Adrenal gland (tissue), 12 donors: ENCODE measurements around the gene LHPP. TPM values are rescaled to one million over a fixed set of nuclear protein-coding genes. Genes with fewer than 3 reads are reported as not detected.

Source experiments
- DNase-seq, 7 donors: peaks; one replicate each; pipeline ENCODE4 v3.0.0-alpha.2; 2019 to 2020
- H3K27ac ChIP-seq, 5 donors: fragments of 200-600 bp; sonication (generic) in 4 of 5; 1 replicate in 3 of 5; 2 replicates in 2 of 5; pipeline versions ENCODE4 v1.5.1 to v1.8.0; 2016 to 2020; ENCODE audit warnings: mild to moderate bottlenecking in 1 of 5
- H3K27me3 ChIP-seq: fragments of 200-600 bp; 2 replicates; pipeline ENCODE4 v1.8.0; 2021
- H3K36me3 ChIP-seq, 2 donors: fragments of 200-600 bp; replicated peaks in 1 of 2; 1 replicate in 1 of 2; 2 replicates in 1 of 2; pipeline versions ENCODE4 v1.5.1 to v1.8.0; 2018 to 2022
- H3K4me1 ChIP-seq, 2 donors: fragments of 200-600 bp; replicated peaks in 1 of 2; 1 replicate in 1 of 2; 2 replicates in 1 of 2; pipeline versions ENCODE4 v1.5.1 to v1.8.0; 2018 to 2021
- H3K4me3 ChIP-seq, 4 donors: fragments of 200-600 bp; sonication (generic) in 3 of 4; one replicate each; pipeline ENCODE4 v1.5.1; 2016 to 2018
- H3K9me3 ChIP-seq, 3 donors: fragments of 200-600 bp; sonication (generic) in 1 of 3; replicated peaks in 1 of 3; 1 replicate in 2 of 3; 2 replicates in 1 of 3; pipeline versions ENCODE4 v1.5.1 to v1.8.0; 2016 to 2021
- POLR2A ChIP-seq, 2 donors: fragments of 450-650 bp; IDR thresholded peaks; one replicate each; pipeline ENCODE4 v1.6.1; 2017; ENCODE audit warnings: antibody characterized with exemption in 2 of 2, mild to moderate bottlenecking in 2 of 2, moderate library complexity in 1 of 2
- WGBS, 4 donors: extraction: QIAGEN DNeasy Blood & Tissue Kit in 2 of 4; methylation state at CpG; one replicate each; pipeline versions ENCODE4 v1.1.5 to v1.1.7; 2013 to 2017; 5-methylcytosine and 5-hydroxymethylcytosine counted together
- intact Hi-C, 2 donors: fragments of 100-400 bp; cut with DNase I; formaldehyde crosslinking; loops; one replicate each; pipeline versions ENCODE4 v1.14.1 to v1.15.0; 2022 to 2023
- polyA plus RNA-seq, 3 donors: library from polyadenylated mRNA; stranded (reverse); fragments of 200-250 nt in 2 of 3; fragments of 350-450 nt in 1 of 3; fragmentation: Illumina TruSeq in 1 of 3; extraction: RNeasy Lipid Tissue Mini Kit (QIAGEN cat#74804) in 1 of 3; gene quantifications; one replicate each; pipeline ENCODE4 v1.2.3, GENCODE V29; 2013 to 2014
- total RNA-seq, 9 donors: library from RNA; depleted of rRNA in 4 of 9; stranded (reverse); fragments of >200 nt in 4 of 9; fragments of 120-200 nt in 1 of 9; fragmentation: NEBNext Ultra II Directional in 1 of 9; extraction: Animal tissue kit (Norgen Biotek cat#: 25700) in 1 of 9; gene quantifications; one replicate each; pipeline versions ENCODE4 v1.1.0 to v1.2.4, GENCODE V29; 2013 to 2023
- TF ChIP-seq, protein P1 (sequence below), 6 experiments: fragments of 450-650 bp in 4 of 6; fragments of 200-600 bp in 2 of 6; sonication (generic) in 1 of 6; IDR thresholded peaks; 1 replicate in 5 of 6; 2 replicates in 1 of 6; pipeline versions ENCODE4 v1.5.1 to v1.8.0; 2016 to 2021; ENCODE audit warnings: antibody characterized with exemption in 6 of 6, mild to moderate bottlenecking in 2 of 6, moderate library complexity in 1 of 6
- donor health status: healthy with polysubstance abuse.
- donor health status: Bipolar disorder and iron deficiency.
- donor health status: DM: yes; HTN: yes; CAD: no.
- donor health status: DM: no; HTN: no; CAD: no.
- donor health status: DM: no; HTN: no; CAD: no.
- donor health status: DM: yes; HTN: yes; CAD: no.

The LHPP gene
- total and polyA plus RNA-seq, 12 donors = 10.5 to 70.1 (median 43.4) TPM

DNA sequence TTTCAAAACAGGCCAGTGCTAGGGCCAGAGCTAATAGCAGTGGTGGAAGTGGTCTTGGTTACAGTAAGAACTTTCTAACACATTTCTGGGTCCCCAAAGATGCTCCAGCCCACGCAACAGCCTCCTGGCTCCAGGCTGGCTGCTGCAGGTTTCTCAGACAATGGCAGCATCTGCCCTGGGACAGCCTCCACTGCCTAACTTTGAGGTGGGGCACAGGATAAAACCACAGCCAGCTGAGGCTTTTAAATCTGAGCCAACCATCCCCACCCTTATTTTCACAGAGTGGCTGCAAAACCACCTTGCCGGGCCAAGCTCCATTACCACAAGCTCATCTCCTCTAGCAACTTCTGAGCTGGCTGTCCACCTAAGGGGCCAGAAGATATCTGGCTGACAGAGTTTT is 197.8 kb downstream of the LHPP start:
- intact Hi-C loops = no loop called here
- peaks cover 0 to 15% of the 10 kb centered on the region in 2 donors for H3K36me3 ChIP-seq
- 50 to 80% (median 58%) methylated on average over 2 of the region's 2 CpGs for WGBS, 4 donors
- TF ChIP-seq, protein P1, sequence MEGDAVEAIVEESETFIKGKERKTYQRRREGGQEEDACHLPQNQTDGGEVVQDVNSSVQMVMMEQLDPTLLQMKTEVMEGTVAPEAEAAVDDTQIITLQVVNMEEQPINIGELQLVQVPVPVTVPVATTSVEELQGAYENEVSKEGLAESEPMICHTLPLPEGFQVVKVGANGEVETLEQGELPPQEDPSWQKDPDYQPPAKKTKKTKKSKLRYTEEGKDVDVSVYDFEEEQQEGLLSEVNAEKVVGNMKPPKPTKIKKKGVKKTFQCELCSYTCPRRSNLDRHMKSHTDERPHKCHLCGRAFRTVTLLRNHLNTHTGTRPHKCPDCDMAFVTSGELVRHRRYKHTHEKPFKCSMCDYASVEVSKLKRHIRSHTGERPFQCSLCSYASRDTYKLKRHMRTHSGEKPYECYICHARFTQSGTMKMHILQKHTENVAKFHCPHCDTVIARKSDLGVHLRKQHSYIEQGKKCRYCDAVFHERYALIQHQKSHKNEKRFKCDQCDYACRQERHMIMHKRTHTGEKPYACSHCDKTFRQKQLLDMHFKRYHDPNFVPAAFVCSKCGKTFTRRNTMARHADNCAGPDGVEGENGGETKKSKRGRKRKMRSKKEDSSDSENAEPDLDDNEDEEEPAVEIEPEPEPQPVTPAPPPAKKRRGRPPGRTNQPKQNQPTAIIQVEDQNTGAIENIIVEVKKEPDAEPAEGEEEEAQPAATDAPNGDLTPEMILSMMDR (IDR thresholded peaks at IDR 0.05) = no peak
- TF ChIP-seq POLR2A (IDR thresholded peaks at IDR 0.05) = no peak
- H3K4me3 ChIP-seq = no peak overlapping the region
- no peaks in the 10 kb centered on the region for H3K9me3 ChIP-seq
- H3K27ac ChIP-seq = peak overlapping the region in 1 of 5 donors; percentile 29
- no peaks in the 10 kb centered on the region for H3K27me3 ChIP-seq
- DNase-seq = no peak
- peaks cover 0 to 9% of the 10 kb centered on the region in 2 donors for H3K4me1 ChIP-seq

DNA sequence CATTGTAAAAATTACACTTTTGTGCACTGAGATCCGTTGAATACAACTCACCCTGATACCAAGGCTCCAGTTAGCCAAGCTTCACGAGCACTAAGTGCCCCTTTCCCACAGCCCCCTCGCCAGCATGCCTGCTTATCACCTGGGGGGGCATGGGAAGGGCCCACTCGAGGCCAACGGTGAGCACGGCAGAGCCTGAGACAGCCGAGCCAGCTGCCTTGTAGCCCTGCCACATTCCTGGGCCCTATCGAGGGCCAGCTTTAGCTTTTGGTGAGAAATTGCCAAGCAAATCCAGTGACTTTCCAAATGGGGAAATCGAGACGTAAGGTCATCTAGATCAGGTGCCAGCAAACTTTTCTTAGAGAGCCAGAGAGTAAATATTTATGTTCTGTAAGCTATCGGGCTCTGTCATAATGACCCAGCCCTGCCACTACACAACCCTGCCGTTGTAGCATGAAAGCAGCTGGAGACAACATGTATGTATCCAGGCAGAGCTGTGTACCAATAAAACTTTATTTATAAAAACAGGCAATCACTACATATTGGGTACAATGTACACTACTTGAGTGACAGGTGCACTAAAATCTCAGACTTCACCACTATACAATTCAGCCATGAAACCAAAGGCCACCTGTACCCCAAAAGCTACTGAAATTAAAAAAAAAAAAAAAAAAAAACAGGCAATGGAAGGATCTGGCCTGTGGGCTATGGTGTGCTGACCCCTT is 198.9 kb downstream of the LHPP start:
- H3K27ac ChIP-seq = no peak overlapping the region
- no peak for DNase-seq
- peaks cover 5 to 15% of the 10 kb centered on the region in 2 donors for H3K4me1 ChIP-seq
- no peak overlapping the region for H3K4me3 ChIP-seq
- H3K27me3 ChIP-seq = no peaks in the 10 kb centered on the region
- no peaks in the 10 kb centered on the region for H3K9me3 ChIP-seq
- H3K36me3 ChIP-seq = peaks cover 0 to 15% of the 10 kb centered on the region in 2 donors
- TF ChIP-seq, protein P1 (IDR thresholded peaks at IDR 0.05) = no peak
- no peak for TF ChIP-seq POLR2A (IDR thresholded peaks at IDR 0.05)
- intact Hi-C loops = no loop called here
- 94 to 97% (median 96%) methylated on average over 12 of the region's 12 CpGs for WGBS, 4 donors

DNA sequence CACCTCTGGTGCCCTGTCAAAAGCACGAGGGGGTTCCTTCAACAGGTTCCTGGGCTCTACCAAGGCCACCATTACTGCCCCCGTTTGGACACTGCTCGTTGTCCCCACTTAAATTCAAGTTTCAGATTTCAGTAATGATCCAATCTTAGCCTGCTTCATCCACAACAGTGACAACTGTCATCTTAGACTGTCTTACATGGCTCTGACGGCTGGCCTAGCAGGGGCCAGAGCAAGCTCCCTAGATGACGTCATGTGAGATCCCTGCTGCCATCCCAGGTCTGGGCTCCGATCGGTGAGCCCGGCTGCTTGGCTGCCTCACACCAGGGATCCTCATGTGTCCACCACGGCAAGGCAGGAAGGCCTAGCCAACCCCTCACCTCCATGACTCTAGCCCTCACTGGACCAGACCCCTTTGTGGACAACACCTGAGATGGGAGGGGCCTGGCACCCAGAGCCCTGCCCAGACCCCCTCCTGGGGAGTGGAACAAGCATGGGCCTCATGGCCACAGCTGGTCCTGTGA is 200.1 kb downstream of the LHPP start:
- Histone ChIP-seq H3K4me3 (no peak overlapping the region), H3K9me3 (no peaks in the 10 kb centered on the region), H3K36me3 (peaks cover 0 to 9% of the 10 kb centered on the region in 2 donors), H3K27ac (peak overlapping the region in 1 of 5 donors; percentile 10), H3K4me1 (peaks cover 15 to 27% of the 10 kb centered on the region in 2 donors), H3K27me3 (no peaks in the 10 kb centered on the region)
- WGBS, 4 donors = 88 to 91% (median 89%) methylated on average over 6 to 9 of the region's 9 CpGs
- DNase-seq = no peak
- intact Hi-C loops = no loop called here
- TF ChIP-seq POLR2A (IDR thresholded peaks at IDR 0.05) = no peak
- TF ChIP-seq, protein P1 (IDR thresholded peaks at IDR 0.05) = no peak

DNA sequence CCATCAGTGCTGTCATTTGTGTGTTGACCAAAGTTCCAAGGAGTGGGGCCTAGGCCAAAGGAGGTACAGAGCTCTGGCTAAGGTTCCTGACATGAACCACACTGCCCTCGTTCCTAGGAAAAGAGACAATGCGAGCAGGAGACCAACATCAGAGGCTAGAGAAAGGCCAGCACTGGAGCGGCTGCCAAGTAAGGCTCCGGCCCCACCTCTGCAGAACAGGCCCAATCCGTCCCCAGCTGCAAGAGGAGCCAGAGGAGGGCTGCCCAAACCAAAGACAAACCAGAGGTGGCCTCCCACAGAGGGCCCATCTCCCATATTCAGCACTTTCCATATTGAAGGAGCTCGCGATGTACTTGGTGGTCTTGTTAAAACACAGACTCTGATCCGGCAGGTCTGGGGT is 201.6 kb downstream of the LHPP start:
- TF ChIP-seq POLR2A (IDR thresholded peaks at IDR 0.05) = no peak
- TF ChIP-seq, protein P1 (IDR thresholded peaks at IDR 0.05) = no peak
- peak overlapping the region in 1 of 5 donors; percentile 32 for H3K27ac ChIP-seq
- no peaks in the 10 kb centered on the region for H3K9me3 ChIP-seq
- DNase-seq = no peak
- intact Hi-C loops = no loop called here
- H3K4me1 ChIP-seq = peaks cover 16 to 39% of the 10 kb centered on the region in 2 donors
- peaks cover 0 to 9% of the 10 kb centered on the region in 2 donors for H3K36me3 ChIP-seq
- WGBS, 4 donors = 89 to 100% (median 94%) methylated on average over 3 to 8 of the region's 8 CpGs
- no peaks in the 10 kb centered on the region for H3K27me3 ChIP-seq
- no peak overlapping the region for H3K4me3 ChIP-seq

Other genes with a start within 250 kb of the LHPP start
- 100 to 1,000 TPM; 123 to 244 (median 167) TPM for gene OAT, start 42.9 kb upstream of the LHPP start, total RNA-seq
- 100 to 1,000 TPM in 1 of 3 donors, 10 to 100 TPM in 2; 39.7 to 203 (median 48.9) TPM for gene OAT, start 42.9 kb upstream of the LHPP start, polyA plus RNA-seq
- not detected for gene NKX1-2, start 11.8 kb upstream of the LHPP start, total RNA-seq
- not detected for gene NKX1-2, start 11.8 kb upstream of the LHPP start, polyA plus RNA-seq